HCT116 (cell line): ENCODE data around the gene CALR3. TPM values are rescaled to one million over a fixed set of nuclear protein-coding genes. Genes with fewer than 3 reads are reported as not detected.

Experiments
- ATAC-seq: fragments of 200-7000 bp; cut with Tn5 transposase; 2 replicates; pipeline ENCODE4 v1.9.1; 2020; ENCODE audit warnings: mild to moderate bottlenecking, moderate library complexity
- BruUV-seq: library from RNA; stranded (reverse); fragments of 400-500 nt; replicated peaks from 2 replicates; lab custom pipeline; 2021; lab: Mats Ljungman, UMichigan
- CTCF ChIA-PET: fragments of 300-600 bp; sonication (Branson Sonifier 250); formaldehyde crosslinking; loops from one replicate; lab custom pipeline; 2021; ENCODE audit warnings: antibody characterized with exemption; lab: Charles Lee
- POLR2A ChIA-PET: fragments of 300-600, 350-600 bp; sonication (Branson Sonifier 250); formaldehyde crosslinking; loops from one replicate; lab custom pipeline; 2021; ENCODE audit warnings: antibody characterized with exemption; lab: Charles Lee
- RAD21 ChIA-PET, 2 experiments: fragments of 300-600 bp; sonication (Branson Sonifier 250); formaldehyde crosslinking; loops; one replicate each; lab custom pipeline; 2023; ENCODE audit warnings: low total read pairs in 2 of 2; ENCODE audit not compliant: uncharacterized antibody in 2 of 2, unreplicated experiment in 2 of 2, low non-redundant PET in 1 of 2; lab: Charles Lee
- DNase-seq: peaks from one replicate; pipeline ENCODE4 v3.0.0-alpha.2; 2010; ENCODE audit warnings: low read depth, low spot score
- H2AFZ ChIP-seq: fragments of 200-600 bp; shearing (Covaris generic), sonication (generic); 2 replicates; pipeline ENCODE4 v1.6.1; 2017; ENCODE audit warnings: low read depth, mixed run types, mixed read lengths, antibody characterized with exemption, low read length; ENCODE audit not compliant: poor library complexity, severe bottlenecking
- H3K27ac ChIP-seq: 2 replicates; pipeline ENCODE4 v1.5.1; 2012; ENCODE audit warnings: low read depth, low read length
- H3K27me3 ChIP-seq: fragments of 200-600 bp; sonication (generic); 2 replicates; pipeline ENCODE4 v1.6.1; 2016; ENCODE audit warnings: mixed run types, low read length, mixed read lengths; ENCODE audit not compliant: insufficient read depth
- H3K36me3 ChIP-seq, 2 experiments: fragments of 200-500 bp in 1 of 2; fragments of 200-600 bp in 1 of 2; sonication (Bioruptor generic) in 1 of 2; sonication (generic) in 1 of 2; 2 replicates each; pipeline versions ENCODE4 v1.5.1 to v1.6.1; 2014 to 2016; ENCODE audit warnings: low read length in 2 of 2, inconsistent platforms in 1 of 2, mixed read lengths in 1 of 2, mixed run types in 1 of 2; ENCODE audit not compliant: insufficient read depth in 2 of 2, control insufficient read depth in 1 of 2
- H3K4me1 ChIP-seq, 2 experiments: fragments of 200-600 bp in 1 of 2; sonication (generic) in 1 of 2; 2 replicates each; pipeline versions ENCODE4 v1.5.1 to v1.6.1; 2012 to 2017; ENCODE audit warnings: low read length in 2 of 2, inconsistent platforms in 1 of 2, mild to moderate bottlenecking in 1 of 2, mixed read lengths in 1 of 2, mixed run types in 1 of 2, moderate library complexity in 1 of 2; ENCODE audit not compliant: insufficient read depth in 2 of 2, control insufficient read depth in 1 of 2
- H3K4me2 ChIP-seq: fragments of 200-600 bp; sonication (generic); 2 replicates; pipeline ENCODE4 v1.6.1; 2017; ENCODE audit warnings: mixed run types, low read length, mixed read lengths
- H3K4me3 ChIP-seq, 2 experiments: fragments of 200-600 bp in 1 of 2; sonication (generic) in 1 of 2; replicated peaks in 1 of 2; 2 replicates each; pipeline ENCODE4 v1.5.1; 2011 to 2016; ENCODE audit warnings: low read length in 2 of 2, control low read depth in 1 of 2, low read depth in 1 of 2, mild to moderate bottlenecking in 1 of 2, mixed read lengths in 1 of 2, mixed run types in 1 of 2
- H3K79me2 ChIP-seq: fragments of 200-600 bp; sonication (generic); 2 replicates; pipeline ENCODE4 v1.6.1; 2017; ENCODE audit warnings: mild to moderate bottlenecking, mixed run types, low read length, moderate library complexity, mixed read lengths; ENCODE audit not compliant: insufficient read depth
- H3K9ac ChIP-seq: fragments of 200-600 bp; sonication (generic); 2 replicates; pipeline ENCODE4 v1.6.1; 2016; ENCODE audit warnings: low read length, mixed read lengths
- H3K9me2 ChIP-seq: fragments of 200-600 bp; sonication (generic), shearing (Covaris generic); 2 replicates; pipeline ENCODE4 v1.6.1; 2017; ENCODE audit warnings: mixed run types, mild to moderate bottlenecking, moderate library complexity; ENCODE audit not compliant: insufficient read depth
- H3K9me3 ChIP-seq, 2 experiments: fragments of 200-500 bp in 1 of 2; fragments of 200-600 bp in 1 of 2; sonication (Bioruptor generic) in 1 of 2; sonication (generic) in 1 of 2; 2 replicates each; pipeline ENCODE4 v1.6.1; 2014 to 2017; ENCODE audit warnings: low read length in 2 of 2, mixed read lengths in 2 of 2, inconsistent platforms in 1 of 2, low read depth in 1 of 2, mild to moderate bottlenecking in 1 of 2, mixed run types in 1 of 2, moderate library complexity in 1 of 2; ENCODE audit not compliant: control insufficient read depth in 1 of 2, insufficient read depth in 1 of 2
- H4K20me1 ChIP-seq: fragments of 200-600 bp; sonication (generic), shearing (Covaris generic); 2 replicates; pipeline ENCODE4 v1.6.1; 2017; ENCODE audit warnings: mixed run types, mild to moderate bottlenecking, moderate library complexity; ENCODE audit not compliant: insufficient read depth
- CBX3 ChIP-seq: IDR thresholded peaks from 2 replicates; pipeline ENCODE4 v1.6.1; 2012; ENCODE audit warnings: low read depth
- CEBPB ChIP-seq: IDR thresholded peaks from 2 replicates; pipeline ENCODE4 v1.6.1; 2012; ENCODE audit warnings: low read depth
- CTCF ChIP-seq, 3 experiments: fragments of 200-600 bp in 1 of 3; sonication (generic) in 1 of 3; IDR thresholded peaks in 2 of 3; conservative IDR thresholded peaks in 1 of 3; 2 replicates each; pipeline ENCODE4 v1.5.1; 2012 to 2017; ENCODE audit warnings: low read depth in 2 of 3, low read length in 2 of 3, antibody characterized with exemption in 1 of 3, borderline replicate concordance in 1 of 3, control low read depth in 1 of 3, mild to moderate bottlenecking in 1 of 3, mixed read lengths in 1 of 3, mixed run types in 1 of 3, moderate library complexity in 1 of 3; ENCODE audit not compliant: insufficient read depth in 1 of 3
- EGR1 ChIP-seq: IDR thresholded peaks from 2 replicates; pipeline ENCODE4 v1.6.1; 2012; ENCODE audit warnings: low read depth
- ELF1 ChIP-seq: IDR thresholded peaks from 2 replicates; pipeline ENCODE4 v1.6.1; 2012; ENCODE audit warnings: low read depth, borderline replicate concordance
- EZH2 ChIP-seq: fragments of 200-600 bp; sonication (generic); IDR thresholded peaks from 2 replicates; pipeline ENCODE4 v1.6.1; 2017; ENCODE audit warnings: antibody characterized with exemption, mixed run types
- EZH2phosphoT487 ChIP-seq: fragments of 200-600 bp; IDR thresholded peaks from 2 replicates; pipeline ENCODE4 v1.6.1; 2018; ENCODE audit warnings: antibody characterized with exemption, borderline replicate concordance
- FOSL1 ChIP-seq: IDR thresholded peaks from 2 replicates; pipeline ENCODE4 v1.6.1; 2012; ENCODE audit warnings: low read depth
- JUND ChIP-seq: IDR thresholded peaks from 2 replicates; pipeline ENCODE4 v1.6.1; 2012
- POLR2A ChIP-seq: IDR thresholded peaks from 2 replicates; pipeline ENCODE4 v1.7.0; 2011; ENCODE audit warnings: borderline replicate concordance; ENCODE audit not compliant: insufficient read depth, insufficient read length; ENCODE audit errors: extremely low read depth
- POLR2AphosphoS5 ChIP-seq: IDR thresholded peaks from 2 replicates; pipeline ENCODE4 v1.6.1; 2011; ENCODE audit warnings: mild to moderate bottlenecking, low read depth, low read length, moderate library complexity
- REST ChIP-seq: IDR thresholded peaks from 2 replicates; pipeline ENCODE4 v1.6.1; 2012; ENCODE audit warnings: low read depth
- SIN3A ChIP-seq: IDR thresholded peaks from 2 replicates; pipeline ENCODE4 v1.6.1; 2012; ENCODE audit warnings: low read depth
- SP1 ChIP-seq: IDR thresholded peaks from 2 replicates; pipeline ENCODE4 v1.6.1; 2012; ENCODE audit warnings: low read depth
- SRF ChIP-seq: IDR thresholded peaks from 2 replicates; pipeline ENCODE4 v1.6.1; 2012; ENCODE audit warnings: low read depth
- TCF7L2 ChIP-seq: IDR thresholded peaks from 2 replicates; pipeline ENCODE4 v1.7.0; 2011; ENCODE audit warnings: borderline replicate concordance, inconsistent platforms; ENCODE audit not compliant: insufficient read depth, insufficient read length; ENCODE audit errors: extremely low read depth
- YY1 ChIP-seq: IDR thresholded peaks from 2 replicates; pipeline ENCODE4 v1.6.1; 2011; ENCODE audit warnings: low read length, low read depth, moderate library complexity, mild to moderate bottlenecking; ENCODE audit not compliant: insufficient replicate concordance; ENCODE audit errors: extremely low read depth
- ZBTB33 ChIP-seq: IDR thresholded peaks from 2 replicates; pipeline ENCODE4 v1.6.1; 2011; ENCODE audit warnings: mild to moderate bottlenecking, low read length, moderate library complexity; ENCODE audit not compliant: insufficient replicate concordance; ENCODE audit errors: extremely low read depth
- ZFX ChIP-seq: fragments of 450-650 bp; IDR thresholded peaks from 2 replicates; pipeline ENCODE4 v1.6.1; 2017
- intact Hi-C: fragments of 100-400 bp; cut with micrococcal nuclease; formaldehyde crosslinking; loops from 2 replicates; pipeline ENCODE4 v1.10.0; 2022
- total RNA-seq: library from RNA; stranded (reverse); gene quantifications from one replicate; pipeline ENCODE4 v1.2.1, GENCODE V29; 2021; ENCODE audit not compliant: unreplicated experiment

CALR3 gene
- total RNA-seq, 1 experiment from 2014 or later: not detected

GRCh38 chr19:16441661-16442162 lies 54.3 kb downstream of the CALR3 start (continued):
- TF ChIP-seq CTCF (IDR thresholded peaks at IDR 0.05 in 2 of 3, conservative IDR thresholded peaks at IDR 0.05 in 1 of 3; ENCODE audit: borderline replicate concordance in 1 of 3, insufficient read depth in 1 of 3, low read depth in 2 of 3, low read length in 2 of 3): peak; percentile 29 to 82 (median 80); a peak in 4 of 6 replicates

- ChIA-PET RAD21 (no interaction called here), POLR2A (no interaction called here), CTCF (no interaction called here)
- Histone ChIP-seq H3K9me3 (no peaks in the 10 kb centered on the region), H3K4me3 (no peak overlapping the region), H3K27me3 (no peaks in the 10 kb centered on the region), H2AFZ (no peak overlapping the region), H3K4me1 (no peaks in the 10 kb centered on the region), H3K79me2 (peaks cover 4% of the 10 kb centered on the region; the same call in 1 of the 2 replicates), H4K20me1 (0 out of 2 replicates have a peak, but pooled peaks cover under 1% of the 10 kb centered on the region), H3K9me2 (no peaks in the 10 kb centered on the region), H3K9ac (no peak overlapping the region), H3K36me3 (peaks cover 2 to 20% of the 10 kb centered on the region in 2 experiments), H3K4me2 (no peak overlapping the region), H3K27ac (no peak overlapping the region)
- ATAC-seq (no peak), DNase-seq (no peak)
- intact Hi-C loops: no loop called here
- TF ChIP-seq SP1 (no peak), SIN3A (no peak), YY1 (no peak), POLR2A (no peak), ZFX (no peak), FOSL1 (no peak), SRF (no peak), EZH2phosphoT487 (no peak), CEBPB (no peak), EGR1 (no peak), REST (no peak), POLR2AphosphoS5 (no peak), CBX3 (no peak), ELF1 (no peak), EZH2 (no peak), TCF7L2 (no peak), ZBTB33 (no peak), JUND (no peak)
- BruUV-seq: no TSS peak
Measured at GRCh38 chr19:16436780-16437332, 59.1 kb downstream of the CALR3 start.
